Lung (tissue), 12 donors: Measurements from ENCODE around the gene POLQ. TPM values are rescaled to one million over a fixed set of nuclear protein-coding genes. Genes with fewer than 3 reads are reported as not detected.

Experiments used
- ATAC-seq: fragments of 200-7000 bp; cut with Tn5 transposase; one replicate; pipeline ENCODE4 v1.9.1; 2020; ENCODE audit warnings: moderate number of reproducible peaks; ENCODE audit not compliant: insufficient read depth, low FRiP score
- DNase-seq, 3 donors: peaks; one replicate each; pipeline ENCODE4 v3.0.0-alpha.2; 2013 to 2017
- H3K27ac ChIP-seq, 2 donors: one replicate each; pipeline ENCODE4 v1.5.1; 2013; ENCODE audit warnings: mild to moderate bottlenecking in 2 of 2, moderate library complexity in 2 of 2, control low read depth in 1 of 2, inconsistent platforms in 1 of 2, low read depth in 1 of 2, low read length in 1 of 2
- H3K27me3 ChIP-seq, 3 donors: one replicate each; pipeline ENCODE4 v1.5.1; 2013; ENCODE audit warnings: low read length in 2 of 3; ENCODE audit not compliant: control insufficient read depth in 3 of 3, insufficient read depth in 3 of 3
- H3K36me3 ChIP-seq, 4 donors: one replicate each; pipeline ENCODE4 v1.5.1; 2013; ENCODE audit warnings: low read length in 4 of 4, mild to moderate bottlenecking in 1 of 4, moderate library complexity in 1 of 4; ENCODE audit not compliant: control insufficient read depth in 4 of 4, insufficient read depth in 4 of 4
- H3K4me1 ChIP-seq, 5 donors: one replicate each; pipeline ENCODE4 v1.5.1; 2013; ENCODE audit warnings: low read length in 5 of 5, mild to moderate bottlenecking in 2 of 5, moderate library complexity in 1 of 5; ENCODE audit not compliant: control insufficient read depth in 5 of 5, insufficient read depth in 5 of 5
- H3K4me3 ChIP-seq: one replicate; pipeline ENCODE4 v1.5.1; 2013; ENCODE audit warnings: mild to moderate bottlenecking, control low read depth, moderate library complexity
- H3K9ac ChIP-seq, 2 donors: one replicate each; pipeline ENCODE4 v1.5.1; 2013; ENCODE audit warnings: low read length in 2 of 2, control low read depth in 1 of 2; ENCODE audit not compliant: insufficient read depth in 1 of 2
- H3K9me3 ChIP-seq, 4 donors: one replicate each; pipeline ENCODE4 v1.5.1; 2013; ENCODE audit warnings: low read length in 3 of 4, mild to moderate bottlenecking in 1 of 4, moderate library complexity in 1 of 4; ENCODE audit not compliant: control insufficient read depth in 4 of 4, insufficient read depth in 3 of 4
- CTCF ChIP-seq: IDR thresholded peaks from 2 replicates; pipeline ENCODE4 v1.5.1; 2012; ENCODE audit warnings: mild to moderate bottlenecking; ENCODE audit errors: control extremely low read depth, extremely low read depth
- WGBS, 2 donors: extraction: QIAGEN DNeasy Blood & Tissue Kit; methylation state at CpG; one replicate each; pipeline ENCODE4 v1.1.7; 2013; 5-methylcytosine and 5-hydroxymethylcytosine counted together
- polyA plus RNA-seq, 2 donors: library from polyadenylated mRNA; stranded (reverse); fragments of 200-250 nt; gene quantifications; one replicate each; pipeline ENCODE4 v1.2.1, GENCODE V29; 2013
- total RNA-seq, 2 donors: library from RNA; depleted of rRNA in 1 of 2; stranded (reverse); fragments of >200 nt in 1 of 2; gene quantifications; one replicate each; pipeline ENCODE4 v1.2.1, GENCODE V29; 2014 to 2021
- donor health status: control.
- donor health status: control.
- donor health status: Bipolar disorder and iron deficiency.
- donor health status: healthy.
- donor health status: DM: yes; HTN: yes; CAD: no.

The POLQ gene
- total and polyA plus RNA-seq, 4 donors = 0.16 to 2.1 (median 0.51) TPM

- no peaks in the 10 kb centered on the region for H3K27me3 ChIP-seq
- H3K27ac ChIP-seq = no peak overlapping the region
- no peak overlapping the region for H3K9ac ChIP-seq
- no peaks in the 10 kb centered on the region for H3K4me1 ChIP-seq
- no peak overlapping the region for H3K4me3 ChIP-seq
- no peak for DNase-seq
- TF ChIP-seq CTCF = no peak
- peaks cover 0 to 7% (median 1%) of the 10 kb centered on the region in 4 donors for H3K36me3 ChIP-seq
- ATAC-seq = no peak
- H3K9me3 ChIP-seq = peaks cover 0 to 2% (median 0%) of the 10 kb centered on the region in 4 donors
These were observed 115.0 kb downstream of the POLQ start for GRCh38 chr3:121430664-121431215.

- ATAC-seq = no peak
- TF ChIP-seq CTCF = no peak
- no peak overlapping the region for H3K4me3 ChIP-seq
- no peak for DNase-seq
- no peaks in the 10 kb centered on the region for H3K27me3 ChIP-seq
- no peaks in the 10 kb centered on the region for H3K4me1 ChIP-seq
- H3K9me3 ChIP-seq = no peaks in the 10 kb centered on the region
- no peak overlapping the region for H3K27ac ChIP-seq
- H3K9ac ChIP-seq = no peak overlapping the region
- H3K36me3 ChIP-seq = no peaks in the 10 kb centered on the region
These were observed 121.2 kb downstream of the POLQ start for GRCh38 chr3:121424549-121424948.

GRCh38 chr3:121418182-121418581 is 127.6 kb downstream of the POLQ start:
- ATAC-seq (no peak), DNase-seq (no peak)
- Histone ChIP-seq H3K9me3 (no peaks in the 10 kb centered on the region), H3K9ac (no peak overlapping the region), H3K4me3 (no peak overlapping the region), H3K27me3 (no peaks in the 10 kb centered on the region), H3K4me1 (no peaks in the 10 kb centered on the region), H3K27ac (no peak overlapping the region), H3K36me3 (no peaks in the 10 kb centered on the region)
- no peak for TF ChIP-seq CTCF
- 88 to 91% methylated on average over 6 of the region's 6 CpGs for WGBS, 2 donors

GRCh38 chr3:121414924-121415323 is 130.9 kb downstream of the POLQ start:
- Histone ChIP-seq H3K36me3 (no peaks in the 10 kb centered on the region), H3K4me1 (no peaks in the 10 kb centered on the region), H3K4me3 (no peak overlapping the region), H3K27me3 (no peaks in the 10 kb centered on the region), H3K27ac (no peak overlapping the region), H3K9me3 (no peaks in the 10 kb centered on the region), H3K9ac (no peak overlapping the region)
- ATAC-seq (no peak), DNase-seq (no peak)
- TF ChIP-seq CTCF = no peak
- whole genome bisulfite sequencing, 2 donors = 77% methylated on average over 2 of the region's 2 CpGs
